ENCODE data around the gene PLCH1. TPM values are rescaled to one million over a fixed set of nuclear protein-coding genes. Genes with fewer than 3 reads are reported as not detected.

Gene PLCH1
- total RNA-seq, 4 donors from 2014 or later: under 0.01 TPM; not detected in 3

DNA sequence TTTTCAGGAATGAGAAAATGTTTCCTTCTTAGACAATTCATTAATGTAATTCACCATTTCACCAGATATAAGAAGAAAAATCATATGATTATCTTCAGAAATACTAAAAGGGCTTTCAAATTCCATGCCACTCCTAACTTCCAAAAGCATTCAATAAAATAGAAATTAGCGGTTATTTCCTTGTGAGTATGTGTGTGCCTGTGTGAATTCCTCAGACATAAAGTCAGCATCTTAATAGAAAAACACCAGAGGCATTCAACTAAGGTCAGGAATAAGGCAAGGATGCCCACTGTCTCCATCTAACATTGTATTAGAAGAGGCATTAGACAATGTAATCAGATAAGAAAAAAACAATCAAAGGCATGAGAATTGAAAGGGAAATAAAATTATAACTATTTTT is 88.4 kb downstream of the PLCH1 start:
- TF ChIP-seq CTCF (IDR thresholded peaks at IDR 0.05; ENCODE audit: low read depth): no peak

GRCh38 chr3:155651489-155652218 is 93.2 kb downstream of the PLCH1 start:
- TF ChIP-seq CTCF (IDR thresholded peaks at IDR 0.05; ENCODE audit: low read depth): no peak

DNA sequence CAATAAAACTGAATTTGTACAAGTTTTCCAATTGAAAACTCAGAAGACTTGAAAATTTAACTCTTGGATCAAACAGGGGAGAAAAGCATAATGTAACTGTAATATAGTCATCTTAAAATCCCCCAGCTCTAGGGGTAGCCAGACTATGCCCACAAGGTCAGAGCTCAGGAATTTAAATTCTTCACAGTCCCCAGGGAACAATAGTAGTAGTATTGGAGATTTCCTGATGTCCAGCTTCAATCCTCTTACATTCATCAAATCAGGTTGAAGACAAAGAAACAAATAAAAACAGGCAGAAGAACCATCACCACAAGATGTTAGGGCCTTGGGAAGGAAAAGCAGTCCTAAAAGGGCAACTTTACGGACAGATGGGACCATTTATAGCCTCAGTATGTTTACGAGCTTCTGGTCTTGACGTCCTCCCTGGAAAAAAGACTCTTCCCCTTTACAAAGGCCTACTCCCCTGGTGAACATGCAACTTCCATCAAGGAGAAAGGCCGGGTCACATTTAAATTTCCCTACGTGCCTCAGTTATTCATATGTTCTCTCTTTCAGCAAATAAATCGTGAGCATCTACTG is 96.8 kb downstream of the PLCH1 start:
- TF ChIP-seq CTCF (IDR thresholded peaks at IDR 0.05; ENCODE audit: low read depth): no peak

DNA sequence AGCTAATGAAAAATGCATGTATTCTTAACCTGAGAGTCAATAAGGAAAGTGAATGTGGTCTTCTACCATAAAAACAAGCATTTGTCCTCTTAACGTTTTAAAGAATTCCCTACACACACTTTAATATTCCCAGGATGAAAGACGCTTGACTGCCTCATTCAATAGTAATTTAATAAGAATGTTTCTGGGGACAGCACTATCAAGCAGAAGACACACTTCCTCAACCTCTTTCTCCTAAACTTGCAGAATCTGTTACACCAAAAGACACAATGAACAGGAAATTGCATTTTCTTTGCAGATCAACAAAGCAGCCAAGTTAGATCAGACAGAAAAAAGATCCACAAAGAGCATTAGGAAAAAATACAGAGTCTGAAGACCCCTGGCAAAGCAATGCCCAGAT is 97.7 kb downstream of the PLCH1 start:
- TF ChIP-seq CTCF (IDR thresholded peaks at IDR 0.05; ENCODE audit: low read depth): no peak

DNA sequence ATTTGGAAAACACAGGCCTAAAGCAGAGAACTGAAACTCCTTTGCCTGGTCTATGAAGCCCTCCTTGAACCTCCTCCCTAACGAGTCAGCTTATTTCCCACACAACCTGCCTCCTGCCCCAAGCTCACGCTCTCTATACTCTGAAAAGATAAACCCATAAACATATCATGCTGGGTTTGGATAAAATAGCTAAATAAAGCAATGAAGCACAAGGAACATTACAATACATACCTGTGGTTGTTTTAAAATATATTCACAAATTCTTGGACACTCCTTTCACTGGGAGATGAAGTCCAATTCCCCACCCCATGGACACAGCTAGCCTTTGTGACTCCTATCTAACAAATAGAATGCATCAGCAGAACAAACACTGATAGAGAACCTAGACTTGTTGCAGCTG is 98.2 kb downstream of the PLCH1 start:
- TF ChIP-seq CTCF (IDR thresholded peaks at IDR 0.05; ENCODE audit: low read depth): no peak

- no peak for TF ChIP-seq CTCF (IDR thresholded peaks at IDR 0.05; ENCODE audit: low read depth)
Measured at GRCh38 chr3:155646128-155646527, 98.7 kb downstream of the PLCH1 start.

- TF ChIP-seq CTCF (IDR thresholded peaks at IDR 0.05; ENCODE audit: low read depth): no peak
Measured at GRCh38 chr3:155643581-155644165, 101.2 kb downstream of the PLCH1 start.
